NCI-H146 treated with DMSO at 0.1 percent for 48 hours (cell line): Measurements from ENCODE around the gene RASA4B.
A peak's percentile ranks its signal among the peaks of the same experiment; 100 is the strongest.
"Not testable (repeated sequence)": the region's sequence is repeated elsewhere in the genome, so short reads cannot be mapped to it uniquely, and the experiment has no call there.

Experiments
- DNase-seq: peaks from one replicate; lab custom pipeline; 2025; ENCODE audit not compliant: unreplicated experiment; lab: John Stamatoyannopoulos, UW

The RASA4B gene

DNA sequence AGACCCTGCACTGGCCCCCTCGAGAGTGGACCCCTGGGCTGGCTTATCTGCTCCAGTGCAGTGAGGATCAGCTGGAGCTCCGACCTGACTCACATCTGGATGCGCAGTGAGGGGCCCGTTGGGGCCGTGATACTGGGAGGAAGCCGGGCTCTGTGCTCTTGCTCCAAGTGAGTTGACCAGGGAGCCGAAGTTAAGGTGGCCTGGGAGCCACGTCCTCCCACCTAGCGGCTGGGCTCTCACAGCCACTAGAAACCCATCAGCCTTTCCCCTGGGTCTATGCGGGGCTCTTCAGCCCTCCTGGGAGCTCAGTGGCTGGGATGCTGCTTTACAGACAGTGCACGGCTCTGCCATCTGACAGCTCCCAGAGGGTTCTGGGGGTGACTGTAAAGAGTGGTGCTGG lies 62.0 kb downstream of the RASA4B start:
- DNase-seq, result no peak

DNA sequence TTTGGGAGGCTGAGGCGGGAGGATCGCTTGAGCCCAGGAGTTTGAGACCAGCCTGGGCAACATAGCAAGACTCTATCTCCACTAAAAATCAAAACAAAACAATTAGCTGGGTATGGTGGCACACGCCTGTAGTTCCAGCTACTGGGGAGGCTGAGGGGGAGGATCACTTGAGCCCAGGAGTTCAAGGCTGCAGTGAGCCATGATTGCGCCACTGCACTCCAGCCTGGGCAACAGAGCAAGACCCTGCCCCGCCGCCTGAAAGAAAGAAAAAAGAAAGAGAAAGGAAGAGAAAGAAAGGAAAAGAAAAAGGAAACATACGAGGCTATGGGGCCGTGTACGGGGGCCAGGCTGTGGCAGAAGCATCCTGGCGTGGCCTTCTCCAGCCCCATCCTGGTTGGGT lies 62.6 kb downstream of the RASA4B start:
- DNase-seq, result not testable (repeated sequence)

DNA sequence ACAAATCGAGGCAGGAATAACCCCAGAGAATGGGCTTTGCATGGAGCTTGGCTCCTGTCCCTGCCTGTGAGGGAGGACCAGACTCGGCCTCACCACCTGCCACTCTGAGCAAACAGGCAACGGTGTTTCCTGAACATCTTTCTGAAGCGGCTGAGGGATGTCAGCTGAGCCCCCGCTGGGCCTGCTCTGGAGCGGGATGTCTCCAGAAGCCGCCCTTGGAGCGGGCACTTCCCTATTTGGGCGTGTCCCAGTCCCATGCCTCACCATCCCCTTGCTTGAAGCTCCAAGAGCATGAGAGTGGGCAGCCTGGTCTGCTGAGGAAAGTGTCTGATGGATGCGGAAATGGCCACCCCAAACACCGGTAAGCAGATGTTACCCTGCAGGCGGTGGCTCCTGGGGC lies 63.1 kb downstream of the RASA4B start:
- DNase-seq, result peak; percentile 19

DNA sequence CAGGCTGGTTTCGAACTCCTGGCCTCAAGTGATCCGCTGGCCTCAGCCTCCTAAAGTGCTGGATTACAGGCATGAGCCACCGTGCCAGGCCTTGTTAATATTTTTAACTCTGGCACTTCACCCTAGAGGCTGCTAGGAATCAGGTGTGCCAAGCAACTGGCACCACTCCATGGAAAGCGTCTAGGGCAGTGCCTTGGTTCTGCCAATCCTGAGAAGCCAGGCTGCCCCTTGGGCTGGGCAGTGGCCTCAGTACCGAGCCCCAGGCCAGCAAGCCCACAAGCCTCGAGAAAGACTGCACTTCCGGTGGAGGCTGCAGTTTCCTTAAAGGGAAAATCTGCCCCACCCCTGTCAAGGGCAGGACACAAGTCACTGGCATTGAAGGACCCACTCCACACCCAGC lies 64.3 kb downstream of the RASA4B start:
- DNase-seq, result no peak

DNA sequence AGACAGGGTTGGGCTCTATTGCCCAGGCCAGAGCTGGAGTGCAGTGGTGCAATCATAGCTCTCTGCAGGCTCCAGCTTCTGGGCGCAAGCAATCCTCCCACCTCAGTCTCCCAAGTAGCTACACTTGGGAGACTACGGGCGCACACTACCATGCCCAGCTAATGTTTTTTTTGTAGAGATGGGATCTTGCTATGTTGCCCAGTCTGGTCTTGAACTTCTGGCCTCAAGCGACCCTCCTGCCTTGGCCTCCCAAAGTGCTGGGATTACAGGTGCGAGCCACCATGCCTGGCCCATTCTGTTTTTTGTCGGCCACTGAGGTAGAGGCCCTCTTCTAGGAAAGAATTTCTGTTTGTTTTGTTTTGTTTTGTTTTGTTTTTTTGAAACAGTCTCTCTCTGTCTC lies 65.1 kb downstream of the RASA4B start:
- DNase-seq, result no peak

DNA sequence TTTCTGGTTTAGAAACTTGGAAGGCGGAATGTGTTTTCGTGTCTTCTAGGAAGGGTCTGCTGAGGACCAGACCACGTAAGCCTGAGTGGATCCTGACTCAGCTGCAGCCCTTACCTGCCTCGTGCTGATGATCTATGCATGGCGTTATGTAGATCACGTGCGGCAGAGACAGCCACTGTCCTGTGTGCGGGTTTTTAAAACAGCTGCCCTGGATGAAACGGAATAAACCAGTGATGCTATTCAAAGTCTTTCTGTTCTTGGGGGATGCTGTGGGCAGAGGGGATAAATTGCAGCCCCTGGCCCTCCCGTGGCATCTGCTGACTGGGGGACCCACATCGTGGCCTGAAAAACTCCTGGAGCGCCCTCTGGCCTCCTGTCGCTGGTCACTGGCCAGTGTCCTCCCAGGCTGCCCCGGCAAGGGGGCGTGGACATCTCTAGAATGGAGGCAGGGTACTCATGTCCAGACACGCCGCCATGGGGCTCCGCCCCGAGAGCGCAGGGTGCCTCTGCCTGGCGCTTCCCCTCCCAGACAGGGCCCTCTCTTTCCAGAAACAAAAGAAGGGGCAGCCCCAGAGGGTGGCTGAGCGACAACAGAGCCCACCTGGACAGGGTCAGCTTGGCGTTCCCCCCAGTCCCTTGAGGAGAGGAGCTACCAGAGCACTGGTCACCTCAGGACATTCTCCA lies 66.1 kb downstream of the RASA4B start:
- DNase-seq, result peak; percentile 87

DNA sequence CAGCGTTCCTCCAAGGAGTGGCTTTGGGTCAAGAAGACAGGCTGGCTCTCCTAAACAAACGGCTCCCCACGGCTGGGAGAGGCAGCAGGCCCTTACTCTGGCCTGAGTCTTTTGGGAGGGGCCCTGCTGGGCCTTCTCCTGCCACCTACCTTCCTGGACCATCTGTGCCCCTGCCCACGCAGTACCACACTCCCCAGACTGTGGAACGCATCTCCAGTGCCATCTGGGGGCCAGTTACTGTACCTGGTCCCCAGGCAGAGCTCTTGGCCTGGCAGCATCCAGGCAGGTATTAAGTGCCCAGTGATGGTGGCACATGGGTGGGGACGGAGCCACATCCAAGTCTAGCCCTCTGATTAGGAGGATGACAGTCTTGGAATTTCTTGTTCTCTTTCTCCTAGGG lies 67.3 kb downstream of the RASA4B start:
- no peak for DNase-seq

DNA sequence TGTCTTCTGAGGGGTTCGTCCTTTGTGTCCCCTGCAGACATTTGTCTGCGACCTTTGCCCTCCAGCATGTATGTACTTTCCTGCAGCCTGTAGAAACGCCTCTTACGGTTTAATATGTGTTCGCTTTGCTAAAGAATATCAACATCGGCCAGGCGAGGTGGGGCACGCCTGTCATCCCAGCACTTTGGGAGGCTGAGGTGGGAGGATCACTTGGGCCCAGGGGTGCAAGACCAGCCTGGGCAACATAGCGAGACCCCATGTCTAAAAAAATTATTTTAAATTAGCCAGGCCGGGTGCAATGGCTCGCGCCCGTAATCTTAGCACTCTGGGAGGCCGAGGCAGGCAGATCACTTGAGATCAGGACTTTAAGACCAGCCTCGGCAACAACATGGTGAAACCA lies 68.4 kb downstream of the RASA4B start:
- no peak for DNase-seq

DNA sequence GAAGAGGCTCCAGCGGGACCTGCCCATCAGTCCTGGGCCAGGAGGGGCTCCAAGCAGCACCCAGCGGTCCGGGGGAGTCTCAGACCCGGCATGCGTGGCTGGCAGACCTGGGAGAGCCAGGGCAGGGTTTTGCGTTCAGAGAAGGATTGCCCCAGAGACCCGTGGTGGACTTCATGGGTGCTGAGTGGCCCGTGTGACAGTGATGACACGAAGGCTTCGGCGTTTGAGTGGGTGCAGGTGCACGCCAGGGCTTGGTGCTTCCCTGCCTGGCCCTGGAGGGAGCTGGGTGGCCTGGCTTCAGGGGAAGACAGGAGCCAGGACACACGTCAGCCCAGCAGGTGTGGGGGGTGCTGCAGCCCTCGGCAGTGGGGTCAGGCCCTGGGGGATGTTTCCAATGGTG lies 70.3 kb downstream of the RASA4B start:
- DNase-seq, result no peak

DNA sequence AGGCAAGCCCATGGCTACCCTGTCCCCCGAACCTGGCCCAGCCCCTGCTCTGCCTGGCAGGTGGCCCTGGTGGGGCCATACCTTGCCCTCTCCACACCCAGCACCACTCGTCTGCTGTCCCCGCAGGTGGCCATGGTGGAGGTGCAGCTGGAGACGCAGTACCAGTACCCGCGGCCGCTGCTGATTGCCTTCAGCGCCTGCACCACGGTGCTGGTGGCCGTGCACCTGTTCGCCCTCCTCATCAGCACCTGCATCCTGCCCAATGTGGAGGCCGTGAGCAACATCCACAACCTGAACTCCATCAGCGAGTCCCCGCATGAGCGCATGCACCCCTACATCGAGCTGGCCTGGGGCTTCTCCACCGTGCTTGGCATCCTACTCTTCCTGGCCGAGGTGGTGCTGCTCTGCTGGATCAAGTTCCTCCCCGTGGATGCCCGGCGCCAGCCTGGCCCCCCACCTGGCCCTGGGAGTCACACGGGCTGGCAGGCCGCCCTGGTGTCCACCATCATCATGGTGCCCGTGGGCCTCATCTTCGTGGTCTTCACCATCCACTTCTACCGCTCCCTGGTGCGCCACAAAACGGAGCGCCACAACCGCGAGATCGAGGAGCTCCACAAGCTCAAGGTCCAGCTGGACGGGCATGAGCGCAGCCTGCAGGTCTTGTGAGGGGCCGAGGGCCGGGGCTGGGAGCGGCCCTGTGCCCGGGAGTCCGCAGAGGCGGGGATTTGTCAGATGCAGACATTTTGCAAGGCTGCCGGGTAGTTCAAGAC lies 71.0 kb downstream of the RASA4B start:
- DNase-seq, result no peak

DNA sequence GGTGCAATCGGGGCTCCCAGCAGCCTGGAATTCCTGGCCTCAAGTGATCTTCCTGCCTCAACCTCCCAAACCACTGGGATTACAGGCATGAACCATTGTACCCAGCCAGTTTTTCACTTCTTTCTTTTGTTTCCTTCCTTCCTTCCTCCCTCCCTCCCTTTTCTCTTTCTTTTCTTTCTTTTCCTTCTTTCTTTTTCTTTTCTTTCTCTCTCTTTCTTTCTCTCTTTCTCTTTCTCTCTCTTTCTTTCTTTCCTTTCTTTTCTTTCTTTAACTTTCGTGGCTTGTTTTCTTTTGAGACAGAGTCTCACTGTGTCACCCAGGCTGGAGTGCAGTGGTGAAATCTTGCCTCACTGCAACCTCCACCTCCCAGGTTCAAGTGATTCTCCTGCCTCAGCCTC lies 71.9 kb downstream of the RASA4B start:
- no peak for DNase-seq

DNA sequence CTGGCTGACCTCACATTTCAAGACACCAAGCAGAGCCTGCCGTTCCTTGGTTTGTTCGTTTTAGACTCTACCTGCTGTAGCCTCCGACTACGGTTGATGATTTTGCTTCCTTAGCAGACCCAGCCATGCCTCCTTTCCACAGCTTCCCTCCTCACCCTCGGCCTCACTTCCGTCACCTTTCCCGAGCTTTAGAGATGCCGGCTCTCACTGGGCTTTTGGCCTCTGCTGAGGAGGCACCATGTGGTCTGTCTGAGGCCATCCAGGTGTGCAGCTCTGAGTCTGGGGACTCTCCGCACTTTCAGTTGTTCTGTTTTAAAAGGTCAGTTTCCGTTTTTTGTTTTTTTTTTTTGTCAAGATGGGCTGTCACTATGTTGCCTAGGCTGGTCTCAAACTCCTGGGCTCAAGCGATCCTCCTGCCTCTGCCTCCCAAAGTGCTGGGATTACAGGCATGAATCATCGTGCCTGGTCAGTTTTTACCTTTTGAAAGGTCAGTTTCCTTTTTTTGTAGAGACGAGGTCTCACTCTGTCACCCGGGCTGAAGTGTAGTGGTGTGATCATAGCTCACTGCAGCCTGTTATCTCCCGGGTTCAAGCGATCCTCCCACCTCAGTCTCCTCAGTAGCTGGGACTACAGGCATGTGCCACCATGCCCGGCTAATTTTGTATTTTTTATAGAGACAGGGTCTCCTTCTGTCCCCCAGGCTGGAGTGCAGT lies 72.5 kb downstream of the RASA4B start:
- DNase-seq, result no peak

DNA sequence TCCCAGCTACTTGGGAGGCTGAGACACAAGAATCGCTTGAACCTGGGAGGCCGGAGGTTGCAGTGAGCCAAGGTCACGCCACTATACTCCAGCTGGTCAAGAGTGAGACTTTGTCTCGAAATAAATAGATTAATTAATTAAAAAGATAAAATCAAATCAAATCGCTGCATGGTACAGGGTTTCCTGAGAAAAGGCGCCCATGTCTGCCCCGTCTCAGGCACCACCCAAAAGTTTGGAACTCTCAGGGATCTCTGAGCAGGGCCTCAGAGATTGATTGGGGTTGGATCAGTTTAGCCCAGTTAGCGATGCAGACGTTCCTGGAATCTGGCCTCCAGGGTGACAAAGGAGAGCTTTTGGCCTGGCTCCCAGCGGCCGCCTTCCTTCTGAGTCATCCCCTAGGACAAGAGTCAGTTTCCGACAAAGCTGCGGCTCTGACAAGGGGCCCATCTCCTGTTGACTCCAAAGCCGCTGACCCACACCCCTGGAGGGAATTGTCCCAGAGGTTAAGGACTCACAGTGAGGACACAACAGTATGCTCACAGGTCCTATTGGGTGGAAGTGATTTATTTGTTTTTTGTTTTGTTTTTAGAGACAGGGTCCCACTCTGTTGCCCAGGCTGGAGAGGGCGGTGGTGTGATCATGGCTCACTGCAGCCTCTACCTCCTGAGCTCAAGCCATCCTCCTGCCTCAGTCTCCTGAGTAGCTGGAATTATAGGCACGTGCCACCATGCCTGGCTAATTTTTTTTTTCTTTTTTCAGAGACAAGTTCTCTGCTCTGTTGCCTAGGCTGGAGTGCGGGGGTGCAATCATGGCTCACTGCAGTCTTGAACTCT lies 77.4 kb downstream of the RASA4B start:
- DNase-seq, result no peak

DNA sequence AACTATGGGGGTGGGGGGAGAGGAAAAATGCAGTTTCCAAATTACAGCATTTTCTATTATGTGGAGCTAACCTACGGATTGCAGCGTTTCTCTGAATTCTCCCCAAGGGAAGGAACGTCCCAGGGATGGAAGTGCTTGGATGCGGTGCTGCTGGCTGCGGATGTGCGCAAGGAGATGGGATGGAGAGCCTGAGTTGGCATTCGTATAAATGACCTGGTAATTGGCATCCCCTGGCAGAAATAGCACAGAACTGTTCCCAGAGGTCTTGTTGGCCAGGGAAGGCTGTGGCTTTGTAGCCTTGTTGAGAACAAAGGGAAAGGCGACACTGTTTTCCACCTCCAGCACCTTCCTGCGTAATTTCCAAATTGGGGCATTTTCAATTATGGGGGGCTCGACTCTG lies 81.5 kb downstream of the RASA4B start:
- no peak for DNase-seq

DNA sequence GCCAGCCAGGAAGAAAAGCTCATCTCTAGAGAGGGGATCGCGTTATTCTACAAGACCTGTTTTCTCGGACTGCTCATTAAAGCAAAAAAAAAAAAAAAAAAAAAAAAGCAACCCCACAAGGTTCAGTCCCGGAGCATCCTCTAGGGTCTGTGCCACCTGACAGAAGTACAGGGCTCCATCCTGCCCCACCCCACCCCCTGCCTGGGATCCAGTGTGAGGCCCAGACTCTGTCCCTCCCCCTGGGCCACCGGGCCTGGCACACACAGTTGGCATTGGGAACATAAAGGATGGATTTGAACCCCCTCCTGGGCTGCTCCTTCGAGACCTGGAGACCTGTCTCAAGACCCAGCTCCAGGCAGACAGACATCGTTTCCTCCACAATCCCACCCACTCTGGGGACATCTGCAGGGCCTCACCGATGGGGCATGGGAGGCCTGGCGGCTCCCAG lies 83.5 kb downstream of the RASA4B start:
- no peak for DNase-seq

DNA sequence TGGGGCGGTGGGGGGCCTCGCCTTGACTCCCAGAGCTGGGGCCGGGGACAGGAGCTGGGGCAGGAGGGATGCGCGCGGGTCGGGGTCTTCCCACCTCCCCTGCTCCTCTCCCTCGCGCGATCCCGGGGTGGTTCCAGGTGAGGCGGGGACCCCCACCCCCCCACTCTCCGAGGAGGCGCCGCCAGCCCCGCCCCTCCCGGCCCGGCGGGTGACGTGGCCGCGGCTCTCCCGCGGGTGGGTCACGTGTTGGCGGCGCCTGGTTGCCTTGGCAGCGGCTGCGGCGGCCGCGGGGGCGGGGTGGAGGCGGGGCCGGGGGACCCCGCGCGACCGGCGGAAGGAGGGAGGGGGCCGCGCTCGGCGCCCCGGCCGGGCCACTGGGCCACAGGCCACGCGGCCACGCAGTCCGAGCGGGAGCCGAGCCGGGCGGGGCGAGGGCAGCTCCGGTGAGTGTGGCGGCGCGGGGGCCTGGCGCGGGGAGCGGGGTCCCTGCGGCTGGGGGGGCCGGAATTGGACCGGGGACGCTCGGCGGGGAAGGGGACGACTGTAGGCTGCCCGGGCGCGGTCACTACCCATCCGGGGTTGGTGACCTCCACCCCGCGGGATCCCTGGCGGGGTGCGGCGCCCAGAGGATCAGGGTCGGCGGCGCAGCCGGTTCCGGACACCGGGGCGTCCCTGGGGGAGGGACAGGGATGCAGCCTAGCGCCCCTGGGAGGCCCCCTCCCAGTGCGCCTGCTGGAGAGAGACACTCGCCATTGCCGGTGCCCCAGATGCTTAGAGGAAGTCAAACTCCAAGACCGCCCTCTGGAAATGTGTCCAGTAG lies 84.1 kb downstream of the RASA4B start, which contains the start of gene ORAI2:
TSS of gene ORAI2 (plus strand) at position 357 of the 820 bp plus-strand sequence. CDS start 5,382 bp downstream, outside the sequence.
- DNase-seq, result peak; percentile 38
